Measurements from ENCODE around the gene SSPN.

SSPN gene

GRCh38 chr12:26264215-26264838 is 69.0 kb downstream of the SSPN start:
- DNase-seq (ENCODE audit: low read depth) = no peak
- H3K4me3 ChIP-seq (ENCODE audit: low read length) = no peak overlapping the region
- TF ChIP-seq CTCF (conservative IDR thresholded peaks at IDR 0.05; ENCODE audit: low read length) = no peak

DNA sequence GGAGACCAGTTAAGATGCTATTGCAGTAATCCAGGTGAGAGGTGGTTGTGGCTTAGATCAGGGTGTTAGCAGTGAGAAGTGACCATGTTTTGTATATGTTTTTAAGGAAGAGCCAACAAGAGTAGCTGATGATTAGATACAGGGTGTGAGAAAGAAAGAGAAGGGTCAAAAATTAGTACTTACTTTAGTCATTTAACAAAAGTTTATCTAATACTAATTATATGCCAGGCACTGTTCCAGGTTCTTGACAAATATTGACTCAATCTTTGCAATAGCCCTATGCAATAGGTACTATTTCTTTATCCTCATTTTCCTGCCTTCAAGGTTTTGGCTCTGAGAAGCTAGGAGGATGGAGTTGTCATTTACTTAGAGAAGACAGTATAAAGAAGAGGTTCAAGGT is 70.2 kb downstream of the SSPN start:
- no peak overlapping the region for H3K4me3 ChIP-seq (ENCODE audit: low read length)
- DNase-seq (ENCODE audit: low read depth) = no peak
- TF ChIP-seq CTCF (conservative IDR thresholded peaks at IDR 0.05; ENCODE audit: low read length) = no peak

- H3K4me3 ChIP-seq (ENCODE audit: low read length) = no peak overlapping the region
- no peak for DNase-seq (ENCODE audit: low read depth)
- no peak for TF ChIP-seq CTCF (conservative IDR thresholded peaks at IDR 0.05; ENCODE audit: low read length)
Measured at GRCh38 chr12:26266881-26267280, 71.5 kb downstream of the SSPN start.

- peak; percentile 53 for DNase-seq (ENCODE audit: low read depth)
- no peak overlapping the region for H3K4me3 ChIP-seq (ENCODE audit: low read length)
- TF ChIP-seq CTCF (conservative IDR thresholded peaks at IDR 0.05; ENCODE audit: low read length) = no peak
Measured at GRCh38 chr12:26268841-26269561, 73.6 kb downstream of the SSPN start.

- no peak for TF ChIP-seq CTCF (conservative IDR thresholded peaks at IDR 0.05; ENCODE audit: low read length)
- no peak overlapping the region for H3K4me3 ChIP-seq (ENCODE audit: low read length)
- no peak for DNase-seq (ENCODE audit: low read depth)
Measured at GRCh38 chr12:26269562-26270284, 74.3 kb downstream of the SSPN start.

DNA sequence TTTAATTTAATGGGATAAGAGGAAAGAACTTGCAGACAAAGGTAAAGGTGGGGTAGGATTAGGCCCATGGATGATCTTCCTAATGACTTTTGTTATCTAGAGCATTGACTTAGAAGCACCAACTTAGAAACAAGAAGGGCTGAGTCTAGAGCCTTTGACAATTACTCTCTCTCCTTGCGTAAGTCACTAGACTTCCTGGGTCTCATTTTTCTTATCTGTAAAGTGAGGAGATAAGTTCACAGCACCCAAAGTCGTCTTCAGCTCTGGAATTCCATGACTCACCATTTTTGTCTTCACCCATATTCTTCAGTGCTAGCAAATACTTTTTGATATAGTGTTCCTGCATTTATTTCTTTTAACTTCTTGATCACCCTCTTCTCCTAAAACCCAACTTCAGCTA is 75.7 kb downstream of the SSPN start:
- H3K4me3 ChIP-seq (ENCODE audit: low read length) = no peak overlapping the region
- no peak for DNase-seq (ENCODE audit: low read depth)
- no peak for TF ChIP-seq CTCF (conservative IDR thresholded peaks at IDR 0.05; ENCODE audit: low read length)
